Sciatic nerve (tissue), 2 donors: ENCODE results near the gene GADD45G. TPM values are rescaled to one million over a fixed set of nuclear protein-coding genes. Genes with fewer than 3 reads are reported as not detected.

Source experiments
- ATAC-seq: fragments of 200-7000 bp; cut with Tn5 transposase; one replicate; pipeline ENCODE4 v1.9.1; 2020; ENCODE audit warnings: mild to moderate bottlenecking, moderate library complexity
- DNase-seq: peaks from one replicate; pipeline ENCODE4 v3.0.0-alpha.2; 2020; ENCODE audit warnings: low spot score
- intact Hi-C: fragments of 100-400 bp; cut with DNase I; formaldehyde crosslinking; loops from one replicate; pipeline ENCODE4 v1.14.2; 2022
- total RNA-seq: library from RNA; stranded (reverse); fragmentation: NEBNext Ultra II Directional; extraction: Animal tissue kit (Norgen Biotek cat#: 25700); gene quantifications from one replicate; pipeline ENCODE4 v1.2.1, GENCODE V29; 2021
- donor health status: DM: no; HTN: no; CAD: no.
- donor health status: DM: no; HTN: no; CAD: no.

The GADD45G gene
- total RNA-seq, 1 donor from 2014 or later = 3.5 TPM

- DNase-seq = peak; percentile 78
- intact Hi-C loops = no loop called here
Measured at GRCh38 chr9:89605465-89606048, 745 bp downstream of the GADD45G start.

GRCh38 chr9:89606049-89606623, 1.3 kb downstream of the GADD45G start:
- ATAC-seq = peak; percentile 70
- intact Hi-C loops = no loop called here
- peak; percentile 80 for DNase-seq

More at GRCh38 chr9:89605465-89606048, 745 bp downstream of the GADD45G start:
- ATAC-seq = peak; percentile 57

- intact Hi-C loops = no loop called here
- ATAC-seq = no peak
- peak; percentile 48 for DNase-seq
Measured at GRCh38 chr9:89606624-89607311, 2.0 kb downstream of the GADD45G start.

GRCh38 chr9:89608641-89609335, 4.0 kb downstream of the GADD45G start:
- DNase-seq (no peak), ATAC-seq (no peak)
- intact Hi-C loops = no loop called here

GRCh38 chr9:89609426-89610006, 4.7 kb downstream of the GADD45G start:
- DNase-seq (no peak), ATAC-seq (no peak)
- intact Hi-C loops = no loop called here

- no peak for DNase-seq
- intact Hi-C loops = no loop called here
Measured at GRCh38 chr9:89610391-89610925, 5.6 kb downstream of the GADD45G start.

GRCh38 chr9:89611425-89611824, 6.6 kb downstream of the GADD45G start:
- intact Hi-C loops = no loop called here
- ATAC-seq (no peak), DNase-seq (no peak)

More at GRCh38 chr9:89610391-89610925, 5.6 kb downstream of the GADD45G start:
- no peak for ATAC-seq

- intact Hi-C loops = no loop called here
- DNase-seq = no peak
- ATAC-seq = no peak
Measured at GRCh38 chr9:89612566-89613278, 7.9 kb downstream of the GADD45G start.

- intact Hi-C loops = no loop called here
- no peak for DNase-seq
Measured at GRCh38 chr9:89613912-89614892, 9.4 kb downstream of the GADD45G start.

GRCh38 chr9:89615661-89616060, 10.8 kb downstream of the GADD45G start:
- no peak for ATAC-seq
- intact Hi-C loops = no loop called here
- no peak for DNase-seq

More at GRCh38 chr9:89613912-89614892, 9.4 kb downstream of the GADD45G start:
- ATAC-seq = no peak

- intact Hi-C loops = no loop called here
Measured at GRCh38 chr9:89616411-89616810, 11.6 kb downstream of the GADD45G start.

GRCh38 chr9:89617978-89618377, 13.2 kb downstream of the GADD45G start:
- no peak for ATAC-seq
- intact Hi-C loops = no loop called here
- DNase-seq = no peak

More at GRCh38 chr9:89616411-89616810, 11.6 kb downstream of the GADD45G start:
- ATAC-seq (no peak), DNase-seq (no peak)

- ATAC-seq (no peak), DNase-seq (no peak)
Measured at GRCh38 chr9:89619019-89619418, 14.2 kb downstream of the GADD45G start.

GRCh38 chr9:89619424-89620138, 14.8 kb downstream of the GADD45G start:
- no peak for DNase-seq

More at GRCh38 chr9:89619019-89619418, 14.2 kb downstream of the GADD45G start:
- intact Hi-C loops = no loop called here

GRCh38 chr9:89621031-89621430, 16.2 kb downstream of the GADD45G start:
- ATAC-seq (no peak), DNase-seq (no peak)
- intact Hi-C loops = no loop called here

More at GRCh38 chr9:89619424-89620138, 14.8 kb downstream of the GADD45G start:
- no peak for ATAC-seq
- intact Hi-C loops = no loop called here

GRCh38 chr9:89621676-89622075, 16.9 kb downstream of the GADD45G start:
- ATAC-seq (peak; percentile 14), DNase-seq (no peak)
- intact Hi-C loops = no loop called here
